A549 (cell line): ENCODE data around the gene ANKRD27. TPM values are rescaled to one million over a fixed set of nuclear protein-coding genes. Genes with fewer than 3 reads are reported as not detected.

ENCODE experiments used
- ATAC-seq, 2 experiments: fragments of 200-7000 bp in 1 of 2; fragments of >200 bp in 1 of 2; cut with Nextera tagmentation in 1 of 2; cut with Tn5 transposase in 1 of 2; 3 replicates each; pipeline versions ENCODE4 v1.8.0 to v1.9.1; 2018 to 2020; ENCODE audit warnings: mild to moderate bottlenecking in 1 of 2, moderate library complexity in 1 of 2
- CTCF ChIA-PET: fragments of 300-600 bp; sonication (Branson Sonifier 250); formaldehyde crosslinking; extraction: SDS; loops from one replicate; lab custom pipeline; 2021; ENCODE audit warnings: antibody characterized with exemption, inconsistent platforms; lab: Yijun Ruan, JAX
- POLR2A ChIA-PET: fragments of 350-600 bp; formaldehyde crosslinking; extraction: SDS; loops from one replicate; lab custom pipeline; 2021; ENCODE audit warnings: antibody characterized with exemption, inconsistent platforms; lab: Yijun Ruan, JAX
- DNase-seq, 2 experiments: peaks; one replicate each; pipeline versions ENCODE4 v3.0.0 to v3.0.0-alpha.2; 2011 to 2016; ENCODE audit warnings: low read depth in 1 of 2, low spot score in 1 of 2
- FAIRE-seq: peaks from 2 replicates; lab custom pipeline; 2011; peaks lifted over from hg19 to GRCh38; lab: Jason Lieb, UNC
- H3K27ac ChIP-seq, 2 experiments: fragments of >200 bp; sonication (Bioruptor Twin); formaldehyde crosslinking; 3 replicates each; pipeline ENCODE4 v1.5.1; 2016 to 2017
- H3K4me1 ChIP-seq: fragments of >200 bp; sonication (Bioruptor Twin); formaldehyde crosslinking; 3 replicates; pipeline ENCODE4 v1.6.1; 2016
- H3K4me2 ChIP-seq: fragments of >200 bp; sonication (Bioruptor Twin); formaldehyde crosslinking; 3 replicates; pipeline ENCODE4 v1.6.1; 2016
- H3K4me3 ChIP-seq: fragments of >200 bp; sonication (Bioruptor Twin); formaldehyde crosslinking; 3 replicates; pipeline ENCODE4 v1.5.1; 2016
- H3K9me3 ChIP-seq: fragments of >200 bp; sonication (Bioruptor Twin); formaldehyde crosslinking; 3 replicates; pipeline ENCODE4 v1.6.1; 2016
- BCL3 ChIP-seq: fragments of >200 bp; sonication (Bioruptor Twin); formaldehyde crosslinking; IDR thresholded peaks from 3 replicates; pipeline ENCODE4 v1.6.1; 2016
- CBX2 ChIP-seq: fragments of 200-600 bp; sonication (generic); IDR thresholded peaks from 2 replicates; pipeline ENCODE4 v1.6.1; 2016; ENCODE audit warnings: low read depth, mild to moderate bottlenecking, borderline replicate concordance
- CEBPB ChIP-seq, 2 experiments: fragments of >200 bp in 1 of 2; sonication (Bioruptor Twin) in 1 of 2; formaldehyde crosslinking in 1 of 2; IDR thresholded peaks; 2 replicates each; pipeline ENCODE4 v1.6.1; 2012 to 2016
- CHD2 ChIP-seq: fragments of 150-350 bp; IDR thresholded peaks from 2 replicates; pipeline ENCODE4 v1.6.1; 2014; ENCODE audit warnings: low read length; ENCODE audit not compliant: partially characterized antibody
- CHD4 ChIP-seq: fragments of 200-600 bp; sonication (generic); IDR thresholded peaks from 2 replicates; pipeline ENCODE4 v1.6.1; 2016; ENCODE audit warnings: antibody characterized with exemption, mild to moderate bottlenecking, borderline replicate concordance
- EHF ChIP-seq: fragments of 250-450 bp; sonication (Bioruptor Pico); IDR thresholded peaks from 2 replicates; pipeline ENCODE4 v1.5.0; 2020; ENCODE audit warnings: mild to moderate bottlenecking
- ESRRA ChIP-seq: fragments of 150-350 bp; IDR thresholded peaks from 2 replicates; pipeline ENCODE4 v1.6.1; 2014; ENCODE audit warnings: mild to moderate bottlenecking, low read length, borderline replicate concordance
- FOSL2 ChIP-seq, 2 experiments: fragments of 450-650 bp in 1 of 2; fragments of >200 bp in 1 of 2; sonication (Bioruptor Twin) in 1 of 2; formaldehyde crosslinking; IDR thresholded peaks; 2 replicates each; pipeline versions ENCODE4 v1.5.0 to v1.6.1; 2016 to 2020; ENCODE audit warnings: mild to moderate bottlenecking in 1 of 2, moderate library complexity in 1 of 2
- FOXS1 ChIP-seq: fragments of 250-450 bp; sonication (Bioruptor Pico); IDR thresholded peaks from 2 replicates; pipeline ENCODE4 v1.5.0; 2020; ENCODE audit warnings: mild to moderate bottlenecking, moderate library complexity
- GATA3 ChIP-seq: IDR thresholded peaks from 2 replicates; pipeline ENCODE4 v1.6.1; 2012; ENCODE audit warnings: borderline replicate concordance
- HDAC2 ChIP-seq: fragments of 200-600 bp; sonication (generic); IDR thresholded peaks from 2 replicates; pipeline ENCODE4 v1.6.1; 2016
- HEYL ChIP-seq: fragments of 250-450 bp; sonication (Bioruptor Pico); IDR thresholded peaks from 2 replicates; pipeline ENCODE4 v1.8.0; 2021; ENCODE audit warnings: mild to moderate bottlenecking, moderate library complexity
- HOXB13 ChIP-seq: fragments of 250-450 bp; sonication (Bioruptor Pico); IDR thresholded peaks from 2 replicates; pipeline ENCODE4 v1.5.0; 2020; ENCODE audit warnings: low read depth, mild to moderate bottlenecking, moderate library complexity
- JUN ChIP-seq, 2 experiments: fragments of >200 bp; sonication (Bioruptor Twin); formaldehyde crosslinking; IDR thresholded peaks; 2 replicates in 1 of 2; 3 replicates in 1 of 2; pipeline ENCODE4 v1.6.1; 2016 to 2017
- KDM1A ChIP-seq: fragments of 200-600 bp; sonication (generic); IDR thresholded peaks from 2 replicates; pipeline ENCODE4 v1.6.1; 2016; ENCODE audit warnings: low read depth, mild to moderate bottlenecking
- MAX ChIP-seq: IDR thresholded peaks from 2 replicates; pipeline ENCODE4 v1.6.1; 2012
- NPAS2 ChIP-seq: fragments of 250-450 bp; sonication (Bioruptor Pico); IDR thresholded peaks from 2 replicates; pipeline ENCODE4 v1.8.0; 2022; ENCODE audit warnings: mild to moderate bottlenecking, moderate library complexity, borderline replicate concordance
- RAD21 ChIP-seq, 2 experiments: fragments of >200 bp in 1 of 2; sonication (Bioruptor Twin) in 1 of 2; formaldehyde crosslinking in 1 of 2; IDR thresholded peaks in 1 of 2; conservative IDR thresholded peaks in 1 of 2; 2 replicates in 1 of 2; 3 replicates in 1 of 2; pipeline ENCODE4 v1.6.1; 2012 to 2018; ENCODE audit warnings: inconsistent platforms in 1 of 2
- RFX5 ChIP-seq: fragments of 450-650 bp; IDR thresholded peaks from 2 replicates; pipeline ENCODE4 v1.7.1; 2014; ENCODE audit warnings: antibody characterized with exemption, mild to moderate bottlenecking, moderate library complexity
- RNF2 ChIP-seq: fragments of 200-600 bp; sonication (generic); IDR thresholded peaks from 2 replicates; pipeline ENCODE4 v1.6.1; 2016; ENCODE audit warnings: low read depth, mild to moderate bottlenecking, antibody characterized with exemption, moderate library complexity, borderline replicate concordance
- SREBF2 ChIP-seq: fragments of 450-650 bp; IDR thresholded peaks from 2 replicates; pipeline ENCODE4 v1.6.1; 2014; ENCODE audit warnings: mild to moderate bottlenecking, moderate library complexity
- TFCP2L1 ChIP-seq: fragments of 250-450 bp; sonication (Bioruptor Pico); IDR thresholded peaks from 2 replicates; pipeline ENCODE4 v1.5.0; 2021; ENCODE audit warnings: mild to moderate bottlenecking
- ZC3H11A ChIP-seq: fragments of 450-650 bp; IDR thresholded peaks from 2 replicates; pipeline ENCODE4 v1.6.1; 2014; ENCODE audit warnings: antibody characterized with exemption, mild to moderate bottlenecking
- WGBS: methylation state at CpG from one replicate; pipeline ENCODE4 v1.1.6; 2017; ENCODE audit errors: missing lambda C conversion rate; 5-methylcytosine and 5-hydroxymethylcytosine counted together
- polyA plus RNA-seq, 4 experiments: library from polyadenylated mRNA; depleted of rRNA in 3 of 4; stranded (reverse); fragments of >200 nt; fragmentation: RNase III in 1 of 4; extraction: RNeasy Plus Mini Kit Qiagen cat#74134 plus additional on column Dnase treatment in 1 of 4; gene quantifications; 2 replicates in 3 of 4; 3 replicates in 1 of 4; pipeline ENCODE4 v1.2.3, GENCODE V29; 2011 to 2017
- TF ChIP-seq, protein P1 (sequence below): IDR thresholded peaks from 2 replicates; pipeline ENCODE4 v1.6.1; 2012
- TF ChIP-seq, protein P2 (sequence below): fragments of 250-450 bp; sonication (Bioruptor Pico); IDR thresholded peaks from 2 replicates; pipeline ENCODE4 v1.5.0; 2021; ENCODE audit warnings: mild to moderate bottlenecking, moderate library complexity, borderline replicate concordance
- TF ChIP-seq, protein P3 (sequence below): fragments of 250-450 bp; sonication (Bioruptor Pico); IDR thresholded peaks from 2 replicates; pipeline ENCODE4 v1.5.0; 2020; ENCODE audit warnings: low read depth, mild to moderate bottlenecking, moderate library complexity
- TF ChIP-seq, protein P4 (sequence below): IDR thresholded peaks from 2 replicates; pipeline ENCODE4 v1.6.1; 2012; ENCODE audit warnings: low read depth, borderline replicate concordance

ANKRD27 gene
- polyA plus RNA-seq, 2 of the 4 experiments (the other 2 are of a cell fraction) = 23.1 to 60.8 TPM

DNA sequence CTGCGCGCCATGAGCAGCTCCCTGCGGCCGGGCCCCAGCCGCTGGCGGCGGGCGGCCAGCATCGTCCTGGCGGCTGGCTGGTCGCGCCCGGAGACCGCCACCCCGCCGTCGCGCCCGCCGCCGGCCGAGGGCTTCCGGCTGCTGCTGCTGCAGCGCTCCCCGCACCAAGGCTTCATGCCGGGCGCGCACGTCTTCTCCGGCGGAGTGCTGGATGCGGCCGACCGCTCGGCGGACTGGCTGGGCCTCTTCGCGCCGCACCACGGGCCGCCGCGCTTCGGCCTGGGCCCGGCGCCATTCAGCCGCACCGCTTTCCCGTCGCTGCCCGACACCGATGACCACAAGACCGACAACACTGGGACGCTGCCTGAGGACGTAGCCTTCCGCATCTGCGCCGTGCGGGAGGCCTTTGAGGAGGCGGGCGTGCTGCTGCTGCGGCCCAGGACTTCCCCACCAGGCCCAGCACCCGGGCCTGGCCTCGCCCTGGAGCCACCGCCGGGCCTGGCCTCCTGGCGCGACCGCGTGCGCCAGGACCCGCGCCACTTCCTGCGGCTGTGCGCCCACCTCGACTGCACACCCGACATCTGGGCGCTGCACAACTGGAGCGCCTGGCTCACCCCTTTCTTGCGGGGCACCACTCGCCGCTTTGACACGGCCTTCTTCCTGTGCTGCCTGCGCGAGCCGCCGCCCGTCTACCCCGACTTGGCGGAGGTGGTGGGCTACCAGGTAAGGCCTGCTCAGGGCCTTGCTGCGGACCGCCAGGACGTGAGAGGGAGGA is 17.2 kb upstream of the ANKRD27 start (continued):
- peak; percentile 97 for TF ChIP-seq MAX
- peak; percentile 27; the same call in 1 of the 2 replicates for TF ChIP-seq HOXB13 (CRISPR knock-in tag)
- TF ChIP-seq HDAC2 = peak; percentile 61; the same call in 1 of the 2 replicates
- TF ChIP-seq, protein P1, sequence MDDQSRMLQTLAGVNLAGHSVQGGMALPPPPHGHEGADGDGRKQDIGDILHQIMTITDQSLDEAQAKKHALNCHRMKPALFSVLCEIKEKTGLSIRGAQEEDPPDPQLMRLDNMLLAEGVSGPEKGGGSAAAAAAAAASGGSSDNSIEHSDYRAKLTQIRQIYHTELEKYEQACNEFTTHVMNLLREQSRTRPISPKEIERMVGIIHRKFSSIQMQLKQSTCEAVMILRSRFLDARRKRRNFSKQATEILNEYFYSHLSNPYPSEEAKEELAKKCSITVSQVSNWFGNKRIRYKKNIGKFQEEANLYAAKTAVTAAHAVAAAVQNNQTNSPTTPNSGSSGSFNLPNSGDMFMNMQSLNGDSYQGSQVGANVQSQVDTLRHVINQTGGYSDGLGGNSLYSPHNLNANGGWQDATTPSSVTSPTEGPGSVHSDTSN = peak; percentile 3; the same call in 1 of the 2 replicates
- TF ChIP-seq, protein P2, sequence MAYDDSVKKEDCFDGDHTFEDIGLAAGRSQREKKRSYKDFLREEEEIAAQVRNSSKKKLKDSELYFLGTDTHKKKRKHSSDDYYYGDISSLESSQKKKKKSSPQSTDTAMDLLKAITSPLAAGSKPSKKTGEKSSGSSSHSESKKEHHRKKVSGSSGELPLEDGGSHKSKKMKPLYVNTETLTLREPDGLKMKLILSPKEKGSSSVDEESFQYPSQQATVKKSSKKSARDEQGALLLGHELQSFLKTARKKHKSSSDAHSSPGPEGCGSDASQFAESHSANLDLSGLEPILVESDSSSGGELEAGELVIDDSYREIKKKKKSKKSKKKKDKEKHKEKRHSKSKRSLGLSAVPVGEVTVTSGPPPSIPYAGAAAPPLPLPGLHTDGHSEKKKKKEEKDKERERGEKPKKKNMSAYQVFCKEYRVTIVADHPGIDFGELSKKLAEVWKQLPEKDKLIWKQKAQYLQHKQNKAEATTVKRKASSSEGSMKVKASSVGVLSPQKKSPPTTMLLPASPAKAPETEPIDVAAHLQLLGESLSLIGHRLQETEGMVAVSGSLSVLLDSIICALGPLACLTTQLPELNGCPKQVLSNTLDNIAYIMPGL (CRISPR knock-in tag) = peak; percentile 80; the same call in 1 of the 2 replicates
- TF ChIP-seq EHF (CRISPR knock-in tag) = 0 out of 2 replicates have a peak, but pooled peaks have one; percentile 15
- TF ChIP-seq JUN (IDR thresholded peaks at IDR 0.05) = peak; percentile 72 to 84; a peak in 4 of 5 replicates
- no peak for TF ChIP-seq SREBF2
- no peak for TF ChIP-seq RFX5
- TF ChIP-seq, protein P3, sequence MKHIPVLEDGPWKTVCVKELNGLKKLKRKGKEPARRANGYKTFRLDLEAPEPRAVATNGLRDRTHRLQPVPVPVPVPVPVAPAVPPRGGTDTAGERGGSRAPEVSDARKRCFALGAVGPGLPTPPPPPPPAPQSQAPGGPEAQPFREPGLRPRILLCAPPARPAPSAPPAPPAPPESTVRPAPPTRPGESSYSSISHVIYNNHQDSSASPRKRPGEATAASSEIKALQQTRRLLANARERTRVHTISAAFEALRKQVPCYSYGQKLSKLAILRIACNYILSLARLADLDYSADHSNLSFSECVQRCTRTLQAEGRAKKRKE (CRISPR knock-in tag) = peak; percentile 44
- TF ChIP-seq GATA3 = no peak
- TF ChIP-seq, protein P4, sequence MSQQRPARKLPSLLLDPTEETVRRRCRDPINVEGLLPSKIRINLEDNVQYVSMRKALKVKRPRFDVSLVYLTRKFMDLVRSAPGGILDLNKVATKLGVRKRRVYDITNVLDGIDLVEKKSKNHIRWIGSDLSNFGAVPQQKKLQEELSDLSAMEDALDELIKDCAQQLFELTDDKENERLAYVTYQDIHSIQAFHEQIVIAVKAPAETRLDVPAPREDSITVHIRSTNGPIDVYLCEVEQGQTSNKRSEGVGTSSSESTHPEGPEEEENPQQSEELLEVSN = peak; percentile 90

DNA sequence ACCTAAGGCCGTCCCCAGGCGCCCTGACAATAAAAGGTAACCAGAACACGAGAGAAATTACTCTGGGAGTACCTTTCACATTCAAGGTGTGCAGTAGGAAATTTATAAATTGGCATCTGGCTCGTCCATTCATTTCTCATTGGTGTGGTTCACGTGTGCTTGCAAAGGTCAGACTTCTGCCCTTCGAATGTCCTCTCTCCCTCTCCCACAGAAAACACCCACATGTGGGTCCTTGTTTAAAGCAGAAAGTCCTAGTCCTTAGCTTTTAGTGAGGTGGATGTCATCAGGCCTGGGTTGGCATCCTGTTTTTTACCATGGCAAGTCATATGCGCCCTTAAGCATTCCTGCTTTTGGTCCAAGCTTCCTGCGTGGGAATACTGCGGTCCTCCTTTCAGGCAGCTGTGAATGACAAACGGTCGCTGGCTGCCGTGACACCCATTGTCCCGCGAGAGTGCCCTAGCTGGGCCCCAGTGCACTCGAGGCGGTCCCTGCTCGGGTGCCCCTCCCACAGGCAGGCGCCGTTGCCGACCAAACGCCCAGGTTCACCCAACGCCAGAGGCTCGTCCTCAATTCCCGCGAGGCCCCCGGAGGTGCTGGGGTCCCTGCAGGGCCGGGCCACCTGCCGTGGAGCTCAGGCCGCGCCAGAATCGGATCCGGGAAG is 16.4 kb upstream of the ANKRD27 start, which contains the start of gene NUDT19:
Gene NUDT19, plus strand, starts transcription at position 531 of the 661 bp plus-strand sequence. CDS start 140 bp downstream, outside the sequence.
- Histone ChIP-seq H3K27ac (peak within 1 kb of the TSS; percentile 77 to 94), H3K4me3 (peak within 1 kb of the TSS; percentile 59), H3K4me1 (peaks cover 34% of the 10 kb centered on the region), H3K4me2 (peak within 1 kb of the TSS; percentile 78), H3K9me3 (peaks cover 5% of the 10 kb centered on the region; the same call in 1 of the 3 replicates)
- DNase-seq (peak; percentile 94 to 98), ATAC-seq (peak; percentile 96 to 97), FAIRE-seq (peak; percentile 56)
- CTCF ChIA-PET = interaction anchor here (0.6 to 1.6 kb wide), 17 partner anchors 9 to 764 kb away, joined by 3 to 9 read pairs (median 4); partner anchors contain the start of genes ANKRD27 and RGS9BP
- POLR2A ChIA-PET = interaction anchor here (0.5 to 1.8 kb wide), 12 partner anchors 9 to 486 kb away, joined by 3 to 24 read pairs (median 5); partner anchors contain the start of genes ANKRD27, CEP89, PDCD5 and RGS9BP
- 6% methylated on average over 32 of the region's 32 CpGs for WGBS
- peak in 1 of 2 experiments; percentile 95; a peak in 1 of 5 replicates for TF ChIP-seq JUN (IDR thresholded peaks at IDR 0.05)
- no peak for TF ChIP-seq CHD4
- TF ChIP-seq MAX = peak; percentile 87
- TF ChIP-seq, protein P1 = peak; percentile 66; the same call in 1 of the 2 replicates
- TF ChIP-seq RAD21 (conservative IDR thresholded peaks at IDR 0.05 in 1 of 2, IDR thresholded peaks at IDR 0.05 in 1 of 2) = peak in 1 of 2 experiments; percentile 25; a peak in 1 of 5 replicates
- TF ChIP-seq RFX5 = peak; percentile 54; the same call in 1 of the 2 replicates
- TF ChIP-seq CBX2 = no peak
- peak; percentile 73 for TF ChIP-seq GATA3
- TF ChIP-seq ESRRA = peak; percentile 55; the same call in 1 of the 2 replicates
- no peak for TF ChIP-seq FOXS1 (CRISPR knock-in tag)
- no peak for TF ChIP-seq HEYL
- no peak for TF ChIP-seq FOSL2 (IDR thresholded peaks at IDR 0.05)
- TF ChIP-seq FOSL2 (CRISPR knock-in tag; IDR thresholded peaks at IDR 0.05) = no peak
- TF ChIP-seq TFCP2L1 (CRISPR knock-in tag) = no peak
- no peak for TF ChIP-seq RNF2
- no peak for TF ChIP-seq CEBPB (IDR thresholded peaks at IDR 0.05)
- no peak for TF ChIP-seq ZC3H11A
- TF ChIP-seq CHD2 = peak; percentile 90
- no peak for TF ChIP-seq KDM1A
- no peak for TF ChIP-seq NPAS2 (CRISPR knock-in tag)
- TF ChIP-seq BCL3 = peak; percentile 96
